ENCODE results near the gene MCC. TPM values are rescaled to one million over a fixed set of nuclear protein-coding genes. Genes with fewer than 3 reads are reported as not detected.

The MCC gene
- total RNA-seq, 1 experiment from 2014 or later: 0.41 TPM

DNA sequence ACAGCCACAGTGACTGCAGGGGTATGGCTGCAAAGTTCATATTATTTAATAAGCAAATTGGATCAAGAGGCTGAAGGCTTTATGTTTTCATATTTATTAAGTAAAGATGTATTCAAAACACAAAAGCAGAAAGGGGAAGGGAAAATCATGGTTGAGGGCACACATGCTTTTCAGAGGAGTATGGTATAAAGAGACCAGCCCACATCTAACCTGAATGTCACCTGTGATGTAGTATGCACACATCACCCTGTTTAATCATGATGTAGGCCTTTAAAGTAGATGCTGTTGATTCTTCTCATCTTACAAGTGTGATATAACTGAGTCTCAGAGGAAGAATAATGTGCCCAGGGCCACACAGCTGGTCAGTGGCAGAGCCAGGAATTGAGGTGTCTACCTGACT lies 299.8 kb downstream of the MCC start:
- Histone ChIP-seq H3K9me3 (ENCODE audit: control insufficient read depth, insufficient read depth, low read depth, low read length) (no peaks in the 10 kb centered on the region), H3K4me3 (ENCODE audit: low read depth in 2 of 2, low read length in 2 of 2) (no peak overlapping the region), H3K27ac (ENCODE audit: low read length) (no peak overlapping the region), H3K36me3 (ENCODE audit: control insufficient read depth, insufficient read depth, low read length) (no peaks in the 10 kb centered on the region), H3K4me1 (ENCODE audit: control insufficient read depth, insufficient read depth, low read length) (no peaks in the 10 kb centered on the region), H3K27me3 (ENCODE audit: control insufficient read depth, insufficient read depth, low read length) (no peaks in the 10 kb centered on the region)
- TF ChIP-seq CTCF (IDR thresholded peaks at IDR 0.05) (no peak), POLR2AphosphoS5 (IDR thresholded peaks at IDR 0.05; ENCODE audit: low read depth, low read length) (no peak), TCF7L2 (IDR thresholded peaks at IDR 0.05; ENCODE audit: low read depth, low read length) (no peak), SIN3A (IDR thresholded peaks at IDR 0.05; ENCODE audit: borderline replicate concordance, insufficient read depth, low read depth, low read length) (no peak)
- TF ChIP-seq, protein P1, sequence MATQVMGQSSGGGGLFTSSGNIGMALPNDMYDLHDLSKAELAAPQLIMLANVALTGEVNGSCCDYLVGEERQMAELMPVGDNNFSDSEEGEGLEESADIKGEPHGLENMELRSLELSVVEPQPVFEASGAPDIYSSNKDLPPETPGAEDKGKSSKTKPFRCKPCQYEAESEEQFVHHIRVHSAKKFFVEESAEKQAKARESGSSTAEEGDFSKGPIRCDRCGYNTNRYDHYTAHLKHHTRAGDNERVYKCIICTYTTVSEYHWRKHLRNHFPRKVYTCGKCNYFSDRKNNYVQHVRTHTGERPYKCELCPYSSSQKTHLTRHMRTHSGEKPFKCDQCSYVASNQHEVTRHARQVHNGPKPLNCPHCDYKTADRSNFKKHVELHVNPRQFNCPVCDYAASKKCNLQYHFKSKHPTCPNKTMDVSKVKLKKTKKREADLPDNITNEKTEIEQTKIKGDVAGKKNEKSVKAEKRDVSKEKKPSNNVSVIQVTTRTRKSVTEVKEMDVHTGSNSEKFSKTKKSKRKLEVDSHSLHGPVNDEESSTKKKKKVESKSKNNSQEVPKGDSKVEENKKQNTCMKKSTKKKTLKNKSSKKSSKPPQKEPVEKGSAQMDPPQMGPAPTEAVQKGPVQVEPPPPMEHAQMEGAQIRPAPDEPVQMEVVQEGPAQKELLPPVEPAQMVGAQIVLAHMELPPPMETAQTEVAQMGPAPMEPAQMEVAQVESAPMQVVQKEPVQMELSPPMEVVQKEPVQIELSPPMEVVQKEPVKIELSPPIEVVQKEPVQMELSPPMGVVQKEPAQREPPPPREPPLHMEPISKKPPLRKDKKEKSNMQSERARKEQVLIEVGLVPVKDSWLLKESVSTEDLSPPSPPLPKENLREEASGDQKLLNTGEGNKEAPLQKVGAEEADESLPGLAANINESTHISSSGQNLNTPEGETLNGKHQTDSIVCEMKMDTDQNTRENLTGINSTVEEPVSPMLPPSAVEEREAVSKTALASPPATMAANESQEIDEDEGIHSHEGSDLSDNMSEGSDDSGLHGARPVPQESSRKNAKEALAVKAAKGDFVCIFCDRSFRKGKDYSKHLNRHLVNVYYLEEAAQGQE (IDR thresholded peaks at IDR 0.05; ENCODE audit: insufficient read depth in 1 of 2, low read depth in 2 of 2, low read length in 1 of 2): no peak
- DNase-seq (ENCODE audit: low read depth, low spot score): no peak
- ChIA-PET POLR2A (no interaction called here), CTCF (no interaction called here)
- intact Hi-C loops (cut with micrococcal nuclease; ENCODE audit: unreplicated experiment): no loop called here
- no peak for ATAC-seq
- in situ Hi-C loops (cut with HindIII; ENCODE audit: low pct_unique_long_range_greater_than_20kb, low sequenced_read_pairs): no loop called here
- no TSS peak for BruUV-seq (replicated peaks)

DNA sequence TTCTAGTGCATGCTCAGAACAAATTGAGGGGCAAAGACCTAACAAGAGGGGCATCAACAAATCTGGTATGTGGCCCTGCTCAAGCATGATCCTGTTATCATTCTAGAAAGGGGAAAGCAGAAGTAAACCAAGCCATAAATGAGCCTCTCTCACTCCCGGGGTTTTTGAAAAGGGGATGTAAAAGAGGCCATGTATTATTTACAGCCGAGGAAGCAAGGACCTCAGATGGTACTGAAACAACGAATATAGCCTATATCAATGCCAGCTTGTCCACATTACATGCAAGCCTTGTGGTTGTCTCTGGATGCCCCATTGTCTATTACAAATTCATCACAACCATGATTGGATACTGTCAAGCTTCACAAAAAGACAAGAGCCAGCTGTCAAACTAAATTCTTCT lies 300.3 kb downstream of the MCC start:
- BruUV-seq (replicated peaks): no TSS peak
- no peaks in the 10 kb centered on the region for H3K9me3 ChIP-seq (ENCODE audit: control insufficient read depth, insufficient read depth, low read depth, low read length)
- H3K27ac ChIP-seq (ENCODE audit: low read length): no peak overlapping the region
- ATAC-seq: no peak
- no peaks in the 10 kb centered on the region for H3K27me3 ChIP-seq (ENCODE audit: control insufficient read depth, insufficient read depth, low read length)
- ChIA-PET CTCF (no interaction called here), POLR2A (no interaction called here)
- H3K4me1 ChIP-seq (ENCODE audit: control insufficient read depth, insufficient read depth, low read length): no peaks in the 10 kb centered on the region
- in situ Hi-C loops (cut with HindIII; ENCODE audit: low pct_unique_long_range_greater_than_20kb, low sequenced_read_pairs) (no loop called here), intact Hi-C loops (cut with micrococcal nuclease; ENCODE audit: unreplicated experiment) (no loop called here)
- no peak for DNase-seq (ENCODE audit: low read depth, low spot score)
- H3K36me3 ChIP-seq (ENCODE audit: control insufficient read depth, insufficient read depth, low read length): no peaks in the 10 kb centered on the region
- no peak overlapping the region for H3K4me3 ChIP-seq (ENCODE audit: low read depth in 2 of 2, low read length in 2 of 2)
- no peak for TF ChIP-seq POLR2AphosphoS5 (IDR thresholded peaks at IDR 0.05; ENCODE audit: low read depth, low read length)
- no peak for TF ChIP-seq CTCF (IDR thresholded peaks at IDR 0.05)
- no peak for TF ChIP-seq SIN3A (IDR thresholded peaks at IDR 0.05; ENCODE audit: borderline replicate concordance, insufficient read depth, low read depth, low read length)
- TF ChIP-seq, protein P1 (IDR thresholded peaks at IDR 0.05; ENCODE audit: insufficient read depth in 1 of 2, low read depth in 2 of 2, low read length in 1 of 2): no peak
- no peak for TF ChIP-seq TCF7L2 (IDR thresholded peaks at IDR 0.05; ENCODE audit: low read depth, low read length)

Measured in Panc1 (cell line).